SK-N-SH (cell line): ENCODE data around the gene SIM2. TPM values are rescaled to one million over a fixed set of nuclear protein-coding genes. Genes with fewer than 3 reads are reported as not detected.
A peak's percentile ranks its signal among the peaks of the same experiment; 100 is the strongest.

Experiments used
- CTCF ChIA-PET: fragments of 300-600, 350-600 bp; formaldehyde crosslinking; extraction: SDS; loops from one replicate; lab custom pipeline; 2021; lab: Yijun Ruan, JAX
- POLR2A ChIA-PET: fragments of 350-600 bp; sonication (Branson Sonifier 250); formaldehyde crosslinking; extraction: SDS; loops from one replicate; lab custom pipeline; 2020; ENCODE audit warnings: antibody characterized with exemption, inconsistent platforms; lab: Yijun Ruan, JAX
- DNase-seq: peaks from one replicate; pipeline ENCODE4 v3.0.0; 2012
- H2AFZ ChIP-seq: fragments of 200-600 bp; sonication (generic); 2 replicates; pipeline ENCODE4 v1.8.1; 2016; ENCODE audit warnings: antibody characterized with exemption, mild to moderate bottlenecking, low read depth
- H3F3A ChIP-seq: fragments of 200-600 bp; sonication (generic); replicated peaks from 2 replicates; pipeline ENCODE3; 2016; ENCODE audit warnings: antibody characterized with exemption, mild to moderate bottlenecking; ENCODE audit not compliant: insufficient read depth
- H3K27ac ChIP-seq, 2 experiments: fragments of 200-500 bp in 1 of 2; fragments of 200-600 bp in 1 of 2; sonication (Bioruptor generic) in 1 of 2; sonication (generic), shearing (Covaris generic) in 1 of 2; 2 replicates each; pipeline versions ENCODE4 v1.5.1 to v1.6.1; 2014 to 2016; ENCODE audit warnings: low read depth in 2 of 2, inconsistent platforms in 1 of 2, low read length in 1 of 2, mild to moderate bottlenecking in 1 of 2, mixed read lengths in 1 of 2
- H3K27me3 ChIP-seq: fragments of 200-600 bp; sonication (generic), shearing (Covaris generic); 2 replicates; pipeline ENCODE4 v1.6.1; 2016; ENCODE audit warnings: mixed run types; ENCODE audit not compliant: insufficient read depth
- H3K36me3 ChIP-seq, 2 experiments: fragments of 200-500 bp in 1 of 2; fragments of 200-600 bp in 1 of 2; sonication (Bioruptor generic) in 1 of 2; sonication (generic) in 1 of 2; replicated peaks in 1 of 2; 2 replicates each; pipeline versions ENCODE3 to v1.5.1; 2014 to 2016; ENCODE audit warnings: low read length in 1 of 2, mild to moderate bottlenecking in 1 of 2; ENCODE audit not compliant: insufficient read depth in 2 of 2, control insufficient read depth in 1 of 2
- H3K4me1 ChIP-seq, 2 experiments: fragments of 200-500 bp in 1 of 2; fragments of 200-600 bp in 1 of 2; sonication (Bioruptor generic) in 1 of 2; sonication (generic), shearing (Covaris generic) in 1 of 2; 2 replicates each; pipeline versions ENCODE4 v1.5.1 to v1.6.1; 2014 to 2016; ENCODE audit warnings: low read depth in 1 of 2, low read length in 1 of 2, mixed run types in 1 of 2; ENCODE audit not compliant: insufficient read depth in 2 of 2, control insufficient read depth in 1 of 2
- H3K4me2 ChIP-seq: fragments of 200-600 bp; sonication (generic), shearing (Covaris generic); 2 replicates; pipeline ENCODE4 v1.6.1; 2017; ENCODE audit warnings: mixed run types
- H3K4me3 ChIP-seq, 2 experiments: fragments of 200-500 bp in 1 of 2; fragments of 200-600 bp in 1 of 2; sonication (Bioruptor generic) in 1 of 2; sonication (generic), shearing (Covaris generic) in 1 of 2; 2 replicates each; pipeline versions ENCODE4 v1.5.1 to v1.8.1; 2014 to 2016; ENCODE audit warnings: low read depth in 2 of 2, inconsistent platforms in 1 of 2, low read length in 1 of 2, mild to moderate bottlenecking in 1 of 2, mixed read lengths in 1 of 2, moderate library complexity in 1 of 2
- H3K79me2 ChIP-seq: fragments of 200-600 bp; sonication (generic); 2 replicates; pipeline ENCODE4 v1.8.1; 2017; ENCODE audit warnings: mild to moderate bottlenecking; ENCODE audit not compliant: insufficient read depth
- H3K9ac ChIP-seq: fragments of 200-600 bp; sonication (generic); 2 replicates; pipeline ENCODE4 v1.6.1; 2017; ENCODE audit warnings: mixed run types
- H3K9me2 ChIP-seq: fragments of 200-600 bp; sonication (generic); 2 replicates; pipeline ENCODE4 v1.6.1; 2017; ENCODE audit warnings: mixed run types
- H3K9me3 ChIP-seq: fragments of 200-600 bp; sonication (generic); 2 replicates; pipeline ENCODE4 v1.6.1; 2017; ENCODE audit warnings: mixed run types, mild to moderate bottlenecking, moderate library complexity
- H4K20me1 ChIP-seq: fragments of 200-600 bp; sonication (generic); 2 replicates; pipeline ENCODE4 v1.6.1; 2017; ENCODE audit warnings: mild to moderate bottlenecking, mixed run types; ENCODE audit not compliant: insufficient read depth
- CTCF ChIP-seq: fragments of 200-600 bp; sonication (generic); IDR thresholded peaks from 2 replicates; pipeline ENCODE4 v1.6.1; 2017; ENCODE audit warnings: antibody characterized with exemption, mild to moderate bottlenecking, moderate library complexity
- ELF1 ChIP-seq: IDR thresholded peaks from 2 replicates; pipeline ENCODE4 v1.4.0; 2012
- EZH2phosphoT487 ChIP-seq: fragments of 200-600 bp; sonication (generic); IDR thresholded peaks from 2 replicates; pipeline ENCODE4 v1.6.1; 2017; ENCODE audit warnings: low read depth, mixed run types, mild to moderate bottlenecking, antibody characterized with exemption, moderate library complexity, borderline replicate concordance
- FOSL2 ChIP-seq: IDR thresholded peaks from 2 replicates; pipeline ENCODE4 v1.4.0; 2012; ENCODE audit warnings: low read depth, mild to moderate bottlenecking, moderate library complexity, borderline replicate concordance
- FOXM1 ChIP-seq: IDR thresholded peaks from 2 replicates; pipeline ENCODE4 v1.4.0; 2012; ENCODE audit warnings: low read depth, mild to moderate bottlenecking
- GABPA ChIP-seq: IDR thresholded peaks from 2 replicates; pipeline ENCODE4 v1.4.0; 2012; ENCODE audit warnings: low read depth, mild to moderate bottlenecking
- IRF3 ChIP-seq: fragments of 150-350 bp; IDR thresholded peaks from 2 replicates; pipeline ENCODE4 v1.6.1; 2016; ENCODE audit warnings: mild to moderate bottlenecking, low read depth, low read length
- MAX ChIP-seq: IDR thresholded peaks from 2 replicates; pipeline ENCODE4 v1.4.0; 2012; ENCODE audit warnings: low read depth
- MXI1 ChIP-seq: IDR thresholded peaks from 2 replicates; pipeline ENCODE4 v1.6.1; 2012; ENCODE audit warnings: mild to moderate bottlenecking, low read depth, low read length, improper control_type of control experiment
- PBX3 ChIP-seq: IDR thresholded peaks from 2 replicates; pipeline ENCODE4; 2012
- RCOR1 ChIP-seq: fragments of 150-350 bp; IDR thresholded peaks from 2 replicates; pipeline ENCODE4 v1.6.1; 2017; ENCODE audit warnings: antibody characterized with exemption, low read length
- SIN3A ChIP-seq: IDR thresholded peaks from 2 replicates; pipeline ENCODE4 v1.6.1; 2012; ENCODE audit warnings: low read depth, mild to moderate bottlenecking, low read length, moderate library complexity, borderline replicate concordance
- SMC3 ChIP-seq: IDR thresholded peaks from 2 replicates; pipeline ENCODE4 v1.6.1; 2012; ENCODE audit warnings: low read depth, low read length, improper control_type of control experiment
- USF2 ChIP-seq: fragments of 150-350 bp; IDR thresholded peaks from 2 replicates; pipeline ENCODE4 v1.6.1; 2017; ENCODE audit warnings: antibody characterized with exemption, low read length, low read depth, borderline replicate concordance
- WGBS: methylation state at CpG from one replicate; pipeline ENCODE4 v1.1.6; 2017; ENCODE audit warnings: low lambda C conversion rate; 5-methylcytosine and 5-hydroxymethylcytosine counted together
- polyA plus RNA-seq, 3 experiments: library from polyadenylated mRNA; depleted of rRNA; stranded (reverse); fragments of >200 nt; gene quantifications; 2 replicates each; pipeline ENCODE4 v1.2.3, GENCODE V29; 2012

Gene SIM2
- polyA plus RNA-seq, 1 of the 3 experiments (the other 2 are of a cell fraction), result not detected

- Histone ChIP-seq H3K9ac (no peak overlapping the region), H3K9me2 (no peaks in the 10 kb centered on the region), H3K27ac (no peak overlapping the region), H3K9me3 (no peaks in the 10 kb centered on the region), H3K36me3 (no peaks in the 10 kb centered on the region), H2AFZ (no peak overlapping the region), H3K79me2 (no peaks in the 10 kb centered on the region), H4K20me1 (peaks cover 14% of the 10 kb centered on the region; the same call in 1 of the 2 replicates), H3K4me1 (peaks cover 0 to 6% of the 10 kb centered on the region in 2 experiments; a peak in 2 of 4 replicates), H3K4me3 (no peak overlapping the region), H3F3A (no peaks in the 10 kb centered on the region)
- POLR2A ChIA-PET, result no interaction called here
- CTCF ChIA-PET, result interaction anchor here (1.2 to 2.2 kb wide), 4 partner anchors 9 to 224 kb away, joined by 3 to 6 read pairs (median 4); no protein-coding TSS in a partner anchor
- DNase-seq, result no peak
- WGBS, result 19% methylated on average over 9 of the region's 15 CpGs
- peak; percentile 70; the same call in 1 of the 2 replicates for TF ChIP-seq EZH2phosphoT487
- no peak for TF ChIP-seq FOSL2
- TF ChIP-seq, all 33 proteins: peak for 1
- H3K27me3 ChIP-seq, result peaks cover 98% of the 10 kb centered on the region
- no peak overlapping the region for H3K4me2 ChIP-seq
These were observed 4.8 kb downstream of the SIM2 start for GRCh38 chr21:36703626-36704280.

- Histone ChIP-seq H3K9me2 (no peaks in the 10 kb centered on the region), H3K4me1 (peaks cover 0 to 6% of the 10 kb centered on the region in 2 experiments; a peak in 2 of 4 replicates), H3K9me3 (no peaks in the 10 kb centered on the region), H3K79me2 (no peaks in the 10 kb centered on the region), H3K4me3 (no peak overlapping the region), H3K4me2 (no peak overlapping the region), H4K20me1 (peaks cover 14% of the 10 kb centered on the region; the same call in 1 of the 2 replicates), H3K9ac (no peak overlapping the region), H3F3A (no peaks in the 10 kb centered on the region), H2AFZ (no peak overlapping the region), H3K27me3 (peaks cover 100% of the 10 kb centered on the region), H3K27ac (no peak overlapping the region), H3K36me3 (no peaks in the 10 kb centered on the region)
- DNase-seq, result peak; percentile 49
- CTCF ChIA-PET, result interaction anchor here (1.2 to 2.2 kb wide), 4 partner anchors 9 to 224 kb away, joined by 3 to 6 read pairs (median 4); no protein-coding TSS in a partner anchor
- POLR2A ChIA-PET, result no interaction called here
- no peak for TF ChIP-seq MXI1
- TF ChIP-seq SMC3, result no peak
- no peak for TF ChIP-seq PBX3
- TF ChIP-seq SIN3A, result no peak
- no peak for TF ChIP-seq USF2
- no peak for TF ChIP-seq FOXM1
- TF ChIP-seq CTCF, result no peak
- no peak for TF ChIP-seq ELF1
- no peak for TF ChIP-seq GABPA
- no peak for TF ChIP-seq MAX
- no peak for TF ChIP-seq FOSL2
- TF ChIP-seq IRF3, result no peak
- TF ChIP-seq RCOR1, result no peak
- WGBS, result 16% methylated on average over 12 of the region's 49 CpGs
These were observed 5.5 kb downstream of the SIM2 start for GRCh38 chr21:36704281-36704957.
